ENCODE measurements around the gene UROC1.

DNA sequence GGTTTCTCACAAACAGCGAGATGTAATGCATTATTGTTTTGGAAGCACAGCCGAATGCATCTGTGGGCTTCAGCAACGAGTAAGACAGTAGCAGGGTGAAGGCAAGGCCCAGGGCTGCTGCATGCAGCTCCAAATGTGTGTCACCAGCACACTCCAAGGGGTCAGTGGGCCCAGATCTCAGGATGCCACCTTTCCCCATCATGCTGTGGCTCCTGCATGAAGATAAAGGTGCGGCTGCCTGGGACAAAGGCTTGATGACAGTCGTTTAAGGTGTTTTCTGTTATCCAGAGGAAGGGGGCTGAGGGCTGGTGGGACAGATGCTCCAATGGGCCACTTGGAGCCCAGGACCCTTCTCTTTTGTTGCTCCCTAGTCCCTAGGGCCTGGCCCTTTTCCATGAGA is 28.0 kb upstream of the UROC1 start:
- TF ChIP-seq ZBTB7A (IDR thresholded peaks at IDR 0.05; ENCODE audit: low read depth) (no peak), TAF1 (IDR thresholded peaks at IDR 0.05; ENCODE audit: low read depth) (no peak), CEBPB (IDR thresholded peaks at IDR 0.05) (no peak), TEAD4 (IDR thresholded peaks at IDR 0.05) (no peak), EGR1 (IDR thresholded peaks at IDR 0.05) (no peak), CREB1 (IDR thresholded peaks at IDR 0.05; ENCODE audit: low read depth) (no peak), MAX (IDR thresholded peaks at IDR 0.05) (no peak), RAD21 (IDR thresholded peaks at IDR 0.05; ENCODE audit: low read depth) (no peak), USF1 (IDR thresholded peaks at IDR 0.05) (no peak), EP300 (IDR thresholded peaks at IDR 0.05; ENCODE audit: borderline replicate concordance) (no peak), NFIC (IDR thresholded peaks at IDR 0.05) (no peak), TCF12 (IDR thresholded peaks at IDR 0.05; ENCODE audit: low read depth) (no peak)
- TF ChIP-seq, protein P1, sequence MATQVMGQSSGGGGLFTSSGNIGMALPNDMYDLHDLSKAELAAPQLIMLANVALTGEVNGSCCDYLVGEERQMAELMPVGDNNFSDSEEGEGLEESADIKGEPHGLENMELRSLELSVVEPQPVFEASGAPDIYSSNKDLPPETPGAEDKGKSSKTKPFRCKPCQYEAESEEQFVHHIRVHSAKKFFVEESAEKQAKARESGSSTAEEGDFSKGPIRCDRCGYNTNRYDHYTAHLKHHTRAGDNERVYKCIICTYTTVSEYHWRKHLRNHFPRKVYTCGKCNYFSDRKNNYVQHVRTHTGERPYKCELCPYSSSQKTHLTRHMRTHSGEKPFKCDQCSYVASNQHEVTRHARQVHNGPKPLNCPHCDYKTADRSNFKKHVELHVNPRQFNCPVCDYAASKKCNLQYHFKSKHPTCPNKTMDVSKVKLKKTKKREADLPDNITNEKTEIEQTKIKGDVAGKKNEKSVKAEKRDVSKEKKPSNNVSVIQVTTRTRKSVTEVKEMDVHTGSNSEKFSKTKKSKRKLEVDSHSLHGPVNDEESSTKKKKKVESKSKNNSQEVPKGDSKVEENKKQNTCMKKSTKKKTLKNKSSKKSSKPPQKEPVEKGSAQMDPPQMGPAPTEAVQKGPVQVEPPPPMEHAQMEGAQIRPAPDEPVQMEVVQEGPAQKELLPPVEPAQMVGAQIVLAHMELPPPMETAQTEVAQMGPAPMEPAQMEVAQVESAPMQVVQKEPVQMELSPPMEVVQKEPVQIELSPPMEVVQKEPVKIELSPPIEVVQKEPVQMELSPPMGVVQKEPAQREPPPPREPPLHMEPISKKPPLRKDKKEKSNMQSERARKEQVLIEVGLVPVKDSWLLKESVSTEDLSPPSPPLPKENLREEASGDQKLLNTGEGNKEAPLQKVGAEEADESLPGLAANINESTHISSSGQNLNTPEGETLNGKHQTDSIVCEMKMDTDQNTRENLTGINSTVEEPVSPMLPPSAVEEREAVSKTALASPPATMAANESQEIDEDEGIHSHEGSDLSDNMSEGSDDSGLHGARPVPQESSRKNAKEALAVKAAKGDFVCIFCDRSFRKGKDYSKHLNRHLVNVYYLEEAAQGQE (IDR thresholded peaks at IDR 0.05; ENCODE audit: low read depth), result no peak

All from Ishikawa (cell line).